H1 (cell line): ENCODE results near the gene ARF6. TPM values are rescaled to one million over a fixed set of nuclear protein-coding genes. Genes with fewer than 3 reads are reported as not detected.

Source experiments
- CHD1 ChIP-seq: IDR thresholded peaks from 2 replicates; pipeline ENCODE4 v1.6.1; 2012; ENCODE audit warnings: low read depth, low read length, improper control_type of control experiment
- CTBP2 ChIP-seq: IDR thresholded peaks from 2 replicates; pipeline ENCODE4 v1.7.0; 2011; ENCODE audit warnings: borderline replicate concordance, mild to moderate bottlenecking, moderate library complexity, mixed read lengths, low read length; ENCODE audit not compliant: insufficient read depth, insufficient read length
- EP300 ChIP-seq, 2 experiments: IDR thresholded peaks; 1 replicate in 1 of 2; 2 replicates in 1 of 2; pipeline ENCODE4 v1.6.1; 2011 to 2012; ENCODE audit warnings: low read depth in 2 of 2, low read length in 2 of 2, mild to moderate bottlenecking in 2 of 2, borderline replicate concordance in 1 of 2, inconsistent platforms in 1 of 2, moderate library complexity in 1 of 2
- RFX5 ChIP-seq: IDR thresholded peaks from 2 replicates; pipeline ENCODE4 v1.6.1; 2011; ENCODE audit warnings: low read depth, low read length, improper control_type of control experiment, borderline replicate concordance
- SRF ChIP-seq: IDR thresholded peaks from 2 replicates; pipeline ENCODE4 v1.6.1; 2011; ENCODE audit warnings: mild to moderate bottlenecking, low read depth, low read length, moderate library complexity
- USF2 ChIP-seq: IDR thresholded peaks from 2 replicates; pipeline ENCODE4 v1.6.1; 2011; ENCODE audit warnings: low read length, improper control_type of control experiment
- polyA plus RNA-seq, 7 experiments: library from polyadenylated mRNA; depleted of rRNA in 3 of 7; stranded (reverse) in 5 of 7; unstranded in 2 of 7; fragments of >200 nt in 5 of 7; fragments of 200-250 nt in 2 of 7; gene quantifications; 1 replicate in 5 of 7; 2 replicates in 1 of 7; 4 replicates in 1 of 7; pipeline versions ENCODE4 v1.2.1 to v1.2.3, GENCODE V29; 2011 to 2013; ENCODE audit warnings: missing spikeins in 2 of 7, mixed read lengths in 2 of 7
- total RNA-seq: library from RNA; stranded (reverse); fragmentation: NEBNext Ultra II Directional; extraction: Animal tissue kit (Norgen Biotek cat#: 25700); gene quantifications from 2 replicates; pipeline ENCODE4 v1.2.1, GENCODE V29; 2021

ARF6 gene
- total and polyA plus RNA-seq, 2 of the 8 experiments (the other 6 are each of a cell fraction or from before 2014, with no cell fraction given), result 17.2 to 56.7 TPM

DNA sequence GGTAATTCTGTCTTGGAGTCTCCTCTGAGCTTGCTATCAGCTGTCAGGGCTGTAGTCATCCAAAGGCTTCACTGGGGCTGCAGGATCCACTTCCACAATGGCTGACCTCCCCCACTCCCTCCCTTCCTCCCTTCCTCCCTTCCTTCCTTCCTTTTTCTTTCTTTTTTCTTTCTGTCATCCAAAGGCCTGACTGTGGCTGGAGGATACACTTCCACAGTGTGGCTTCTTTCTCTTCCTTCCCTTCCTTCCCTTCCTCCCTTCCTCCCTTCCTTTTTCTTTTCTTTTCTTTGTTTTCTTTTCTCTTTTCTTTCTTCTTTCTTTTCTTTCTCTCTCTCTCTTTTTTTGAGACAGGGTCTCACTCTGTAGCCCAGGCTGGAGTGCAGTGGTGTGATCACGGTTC, 30.6 kb downstream of the ARF6 start (continued):
- no peak for TF ChIP-seq CHD1
- no peak for TF ChIP-seq EP300 (IDR thresholded peaks at IDR 0.05; ENCODE audit: borderline replicate concordance in 1 of 2, low read depth in 2 of 2, low read length in 2 of 2)
- TF ChIP-seq USF2, result no peak
- no peak for TF ChIP-seq RFX5
- TF ChIP-seq SRF, result no peak
- no peak for TF ChIP-seq CTBP2
